GM21447 (cell line): ENCODE data around the gene CBR4.
A peak's percentile ranks its signal among the peaks of the same experiment; 100 is the strongest.

Experiments
- ATAC-seq: cut with Tn5 transposase; IDR thresholded peaks from one replicate; pipeline ENCODE4 v1.9.1; 2021; ENCODE audit not compliant: unreplicated experiment

Gene CBR4

GRCh38 chr4:169010125-169011023 lies at the start of gene CBR4:
Gene CBR4 (minus strand): TSS chr4:169010255. CDS start chr4:169010089, 166 bp downstream.
- ATAC-seq = peak; percentile 95

DNA sequence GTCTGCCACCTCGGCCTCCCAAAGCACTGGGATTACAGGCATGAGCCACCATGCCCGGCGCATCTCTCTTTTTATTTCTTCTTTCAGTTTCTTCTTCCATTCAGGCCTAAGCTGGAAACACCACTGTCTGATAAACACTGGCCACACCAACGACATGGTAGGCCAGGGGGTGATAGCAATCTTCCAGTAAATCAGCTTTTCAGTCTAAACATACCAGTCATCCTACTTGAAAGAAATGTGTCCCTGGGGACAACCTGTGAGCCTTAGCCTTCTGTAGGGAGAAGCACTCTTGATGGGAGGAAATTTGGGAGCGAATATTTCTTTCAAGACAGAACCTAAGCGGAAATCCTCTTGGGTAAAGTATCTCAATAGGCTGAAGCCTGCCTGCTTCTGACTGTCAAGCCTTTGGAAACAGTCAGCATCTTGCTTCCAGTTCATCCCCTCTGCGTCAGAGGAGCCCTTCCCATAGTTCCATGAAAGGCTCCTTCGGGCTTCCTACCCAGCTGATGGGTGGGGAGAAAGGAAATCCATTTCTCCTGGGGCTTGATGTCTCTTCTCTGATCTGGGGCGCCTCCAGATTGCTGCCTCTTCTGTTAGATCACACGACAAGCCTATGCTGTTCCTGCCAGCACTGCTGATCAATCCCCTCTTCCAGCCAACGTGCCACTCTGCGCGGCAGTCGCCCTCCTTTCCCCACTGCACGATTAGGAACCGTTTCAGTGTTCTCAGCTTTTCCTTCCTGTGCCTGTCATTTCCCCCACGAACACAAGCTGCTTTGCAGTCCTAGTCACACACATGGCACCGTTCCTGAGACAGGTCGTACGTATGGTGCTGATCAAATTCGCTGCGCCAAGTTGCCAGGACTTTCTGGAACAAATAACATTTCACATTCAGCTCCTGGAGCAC lies 49.5 kb upstream of the CBR4 start:
- no peak for ATAC-seq

DNA sequence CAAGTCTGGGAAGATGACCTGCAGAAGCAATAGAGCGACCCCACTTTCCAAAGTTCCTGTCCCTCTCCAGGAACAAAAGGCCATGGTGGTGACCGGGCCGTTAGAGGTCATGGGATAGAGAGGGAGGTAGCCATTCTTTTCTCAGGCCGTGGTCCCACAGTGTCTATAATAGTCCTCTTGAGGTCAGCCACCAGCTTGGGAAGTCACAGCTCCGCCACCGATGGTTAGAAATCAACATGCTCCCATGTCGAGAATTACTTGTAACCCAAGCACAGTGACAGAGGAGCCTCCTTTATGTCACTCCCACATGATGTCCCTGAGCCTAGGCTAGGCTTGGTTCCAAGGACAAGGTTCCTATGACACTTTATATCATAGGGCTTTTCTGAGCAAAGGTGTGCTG lies 48.3 kb upstream of the CBR4 start:
- ATAC-seq = no peak

DNA sequence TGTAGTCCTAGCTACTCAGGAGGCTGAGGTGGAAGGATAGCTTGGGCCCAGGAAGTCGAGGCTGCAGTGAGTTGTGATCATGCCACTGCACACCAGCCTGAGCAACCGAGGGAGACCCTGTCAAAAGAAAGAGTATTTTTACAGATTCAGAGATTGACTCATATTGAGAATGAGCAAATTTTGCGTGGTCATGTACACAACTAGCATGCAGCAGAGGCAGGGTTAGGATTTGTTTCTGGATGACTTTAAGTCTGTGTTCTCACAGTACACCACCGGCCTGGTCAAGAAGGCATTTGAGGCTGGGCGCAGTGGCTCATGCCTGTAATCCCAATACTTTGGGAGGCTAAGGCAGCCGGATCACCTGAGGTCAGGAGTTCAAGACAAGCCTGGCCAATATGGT lies 44.8 kb upstream of the CBR4 start:
- ATAC-seq = peak; percentile 54

GRCh38 chr4:169052594-169052945 lies 42.5 kb upstream of the CBR4 start:
- no peak for ATAC-seq

GRCh38 chr4:169051761-169052593 lies 41.9 kb upstream of the CBR4 start:
- ATAC-seq = no peak

DNA sequence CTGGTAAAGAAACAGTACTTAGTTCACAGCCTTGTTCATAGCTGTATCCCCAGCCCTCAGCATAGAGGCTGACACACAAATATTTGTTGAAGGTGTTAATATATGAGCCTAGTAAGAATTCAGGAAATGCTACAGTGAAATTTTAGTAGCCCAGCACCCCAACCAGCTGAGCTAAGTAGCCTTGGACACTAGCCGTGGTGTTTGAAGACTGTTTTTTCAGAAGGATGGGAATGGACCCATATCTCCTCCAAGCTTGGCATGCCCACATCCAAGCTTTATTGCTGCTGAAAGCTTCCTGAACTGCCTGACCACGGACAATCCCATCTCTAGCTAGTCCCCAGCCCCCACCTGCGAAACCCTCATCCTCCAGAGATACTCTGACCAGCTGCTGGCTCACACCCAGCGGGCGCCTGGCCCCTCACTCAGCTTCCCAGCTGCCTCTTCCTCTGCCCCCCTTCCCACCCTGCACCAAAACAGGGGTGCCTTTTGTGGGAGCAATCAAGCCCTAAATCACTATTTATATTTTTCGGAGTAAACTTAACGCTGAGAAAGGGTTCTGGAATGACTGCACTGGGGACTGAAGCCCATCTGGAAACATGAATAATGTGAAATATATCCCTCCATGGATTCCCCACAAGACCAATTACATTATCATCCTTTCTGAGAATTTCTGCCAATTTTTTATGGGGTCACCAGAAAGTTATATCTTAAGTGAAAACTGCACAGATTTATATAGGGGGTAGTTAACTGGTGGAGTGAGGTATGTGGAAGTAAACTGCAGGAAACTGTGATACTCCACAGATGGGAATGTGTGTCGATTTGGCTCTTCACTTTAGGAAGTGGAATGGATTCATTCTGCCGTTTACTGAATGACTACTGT lies 41.1 kb upstream of the CBR4 start:
- no peak for ATAC-seq

- no peak for ATAC-seq
Observed at GRCh38 chr4:169050284-169050683, 40.2 kb upstream of the CBR4 start.

DNA sequence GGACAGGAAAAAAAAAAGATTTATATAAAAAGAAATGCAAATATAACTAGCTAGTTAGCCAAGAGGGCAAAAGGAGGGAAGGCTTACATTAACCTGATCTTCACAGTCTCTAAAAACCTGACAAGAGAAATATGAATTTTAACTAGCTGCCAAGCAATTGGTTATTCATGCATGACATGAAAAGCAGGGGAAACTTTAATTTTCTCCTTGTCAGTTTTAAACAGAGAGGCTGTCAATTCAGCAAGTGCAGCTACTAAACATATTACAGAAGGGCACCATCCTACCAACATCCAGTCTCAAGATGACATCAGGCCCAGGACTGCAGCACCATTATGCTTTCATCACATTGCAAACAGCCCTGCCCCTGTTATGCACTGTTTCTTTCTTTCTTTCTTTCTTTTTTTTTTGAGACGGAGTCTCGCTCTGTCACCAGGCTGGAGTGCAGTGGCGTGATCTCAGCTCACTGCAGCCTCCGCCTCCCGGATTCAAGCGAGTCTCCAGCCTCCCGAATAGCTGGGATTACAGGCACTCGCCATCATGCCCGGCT lies 38.9 kb upstream of the CBR4 start:
- ATAC-seq = no peak

- ATAC-seq = no peak
Observed at GRCh38 chr4:169047956-169048355, 37.9 kb upstream of the CBR4 start.

DNA sequence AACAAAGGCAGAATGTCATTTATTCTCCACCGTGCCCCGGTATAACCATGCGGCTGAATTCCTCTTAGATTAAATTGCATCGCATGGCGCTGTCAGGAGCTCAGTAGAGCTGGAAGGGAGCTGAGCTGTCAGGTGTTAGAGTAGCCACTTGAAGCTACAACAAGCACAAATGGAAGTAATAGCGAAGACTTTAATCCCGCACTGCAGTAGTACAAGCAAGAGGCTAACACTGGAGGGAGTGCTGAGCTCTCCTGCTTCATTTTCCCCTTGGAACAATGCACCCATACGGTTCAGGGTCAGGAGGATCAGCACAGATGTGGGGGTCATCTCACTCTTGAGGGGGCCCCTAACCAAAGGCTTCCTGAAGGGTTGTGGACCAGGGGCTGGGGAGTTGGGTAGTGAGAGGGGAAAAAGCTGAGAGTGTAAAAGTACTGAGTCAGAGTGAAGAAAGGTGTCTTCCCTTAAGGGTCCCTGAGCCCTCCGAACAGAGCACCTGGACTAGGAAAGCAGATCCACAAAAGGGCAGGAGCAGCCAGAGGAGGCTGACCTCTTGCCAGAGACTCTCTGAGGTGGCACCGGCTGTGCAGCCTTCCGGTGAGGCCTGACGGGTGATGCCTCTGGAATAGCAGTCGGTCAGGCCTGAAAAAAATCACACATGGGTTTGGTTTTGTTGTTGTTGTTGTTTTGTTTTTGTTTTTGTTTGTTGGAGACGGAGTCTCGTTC lies 36.0 kb upstream of the CBR4 start:
- no peak for ATAC-seq

- no peak for ATAC-seq
Observed at GRCh38 chr4:169044714-169045447, 34.8 kb upstream of the CBR4 start.

DNA sequence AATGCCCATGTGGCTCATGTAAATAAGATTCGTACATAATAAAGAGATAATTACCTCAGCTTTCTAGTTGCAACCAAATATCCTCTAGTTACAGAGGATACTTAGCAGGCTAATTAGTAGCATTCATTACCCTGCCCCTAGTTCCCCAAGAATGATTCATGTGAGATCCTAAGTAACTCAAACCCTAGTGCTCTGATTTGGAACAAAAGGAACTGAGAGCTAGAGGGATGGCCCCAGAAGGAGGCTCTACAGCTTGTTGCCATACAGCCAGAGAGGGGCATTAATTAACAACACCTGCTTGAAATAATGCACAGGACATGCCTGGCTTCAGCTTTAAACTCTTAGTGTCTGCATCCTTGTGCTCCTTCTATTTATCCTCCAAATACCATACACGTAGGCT lies 32.6 kb upstream of the CBR4 start:
- ATAC-seq = no peak

- no peak for ATAC-seq
Observed at GRCh38 chr4:169040559-169041261, 30.7 kb upstream of the CBR4 start.

GRCh38 chr4:169039251-169039954 lies 29.3 kb upstream of the CBR4 start:
- no peak for ATAC-seq

- ATAC-seq = no peak
Observed at GRCh38 chr4:169037506-169037905, 27.5 kb upstream of the CBR4 start.
